WTC11 (cell line): ENCODE data around the gene GJD4. TPM values are rescaled to one million over a fixed set of nuclear protein-coding genes. Genes with fewer than 3 reads are reported as not detected.

Source experiments
- ATAC-seq: fragments of 200-7000 bp; cut with Tn5 transposase; 2 replicates; pipeline ENCODE4 v1.10.0; 2021; ENCODE audit warnings: mild to moderate bottlenecking, moderate library complexity
- CTCF ChIA-PET: fragments of 300-600 bp; sonication (Branson Sonifier 250); formaldehyde crosslinking; loops from one replicate; lab custom pipeline; 2021; ENCODE audit warnings: antibody characterized with exemption; lab: Charles Lee
- POLR2A ChIA-PET: fragments of 350-600 bp; sonication (Branson Sonifier 250); formaldehyde crosslinking; loops from one replicate; lab custom pipeline; 2021; ENCODE audit warnings: antibody characterized with exemption; lab: Charles Lee
- DNase-seq: peaks from one replicate; pipeline ENCODE4 v3.0.0; 2021; ENCODE audit warnings: low spot score
- H3K27ac Mint-ChIP-seq: 2 replicates; pipeline ENCODE4 v1.8.0; 2021; ENCODE audit warnings: mixed read lengths
- H3K27me3 Mint-ChIP-seq: 2 replicates; pipeline ENCODE4 v1.8.0; 2021; ENCODE audit warnings: low read depth, mild to moderate bottlenecking, moderate library complexity, mixed read lengths
- H3K36me3 Mint-ChIP-seq: 2 replicates; pipeline ENCODE4 v1.8.0; 2021; ENCODE audit warnings: mixed read lengths
- H3K4me1 Mint-ChIP-seq: 2 replicates; pipeline ENCODE4 v1.8.0; 2022; ENCODE audit warnings: mixed read lengths
- H3K4me3 Mint-ChIP-seq: 2 replicates; pipeline ENCODE4 v1.8.0; 2021; ENCODE audit warnings: mild to moderate bottlenecking, moderate library complexity, mixed read lengths
- H3K9me3 Mint-ChIP-seq: 2 replicates; pipeline ENCODE4 v1.8.0; 2021; ENCODE audit warnings: mixed read lengths
- AR ChIP-seq: fragments of 250-450 bp; sonication (Bioruptor Pico); IDR thresholded peaks from 2 replicates; pipeline ENCODE4 v1.9.0; 2021; ENCODE audit warnings: mild to moderate bottlenecking
- ATF3 ChIP-seq: sonication (generic); formaldehyde crosslinking; conservative IDR thresholded peaks from 2 replicates; pipeline ENCODE4 v1.8.1; 2022; ENCODE audit warnings: mild to moderate bottlenecking, missing genetic modification reagents
- ATF6 ChIP-seq: sonication (generic); formaldehyde crosslinking; IDR thresholded peaks from 2 replicates; pipeline ENCODE4 v1.8.1; 2023; ENCODE audit warnings: mild to moderate bottlenecking, missing genetic modification reagents
- CBFB ChIP-seq: sonication (generic); formaldehyde crosslinking; IDR thresholded peaks from 2 replicates; pipeline ENCODE4 v1.8.1; 2022; ENCODE audit warnings: mild to moderate bottlenecking, low read depth, missing genetic modification reagents
- CDX4 ChIP-seq: fragments of 250-450 bp; sonication (Bioruptor Pico); IDR thresholded peaks from 2 replicates; pipeline ENCODE4 v1.9.0; 2021; ENCODE audit warnings: moderate library complexity, mild to moderate bottlenecking, inconsistent platforms, borderline replicate concordance
- E2F4 ChIP-seq: sonication (generic); formaldehyde crosslinking; IDR thresholded peaks from 2 replicates; pipeline ENCODE4 v1.8.1; 2022; ENCODE audit warnings: low read depth, mild to moderate bottlenecking, moderate library complexity, missing genetic modification reagents, borderline replicate concordance
- ELF4 ChIP-seq: sonication (generic); formaldehyde crosslinking; IDR thresholded peaks from 2 replicates; pipeline ENCODE4 v1.8.1; 2022; ENCODE audit warnings: low read depth, mild to moderate bottlenecking, moderate library complexity, missing genetic modification reagents
- ESRRA ChIP-seq: sonication (generic); formaldehyde crosslinking; IDR thresholded peaks from 2 replicates; pipeline ENCODE4 v1.8.1; 2022; ENCODE audit warnings: mild to moderate bottlenecking, missing genetic modification reagents, borderline replicate concordance
- IRF2 ChIP-seq: sonication (generic); formaldehyde crosslinking; IDR thresholded peaks from 2 replicates; pipeline ENCODE4 v1.8.0; 2022; ENCODE audit warnings: low read depth, missing genetic modification reagents, borderline replicate concordance
- MXD4 ChIP-seq: fragments of 250-450 bp; sonication (Bioruptor Pico); IDR thresholded peaks from 2 replicates; pipeline ENCODE4 v1.8.0; 2021; ENCODE audit warnings: mild to moderate bottlenecking, moderate library complexity, borderline replicate concordance
- NFYB ChIP-seq: sonication (generic); formaldehyde crosslinking; conservative IDR thresholded peaks from 2 replicates; pipeline ENCODE4 v1.8.0; 2022; ENCODE audit warnings: low read depth, missing genetic modification reagents
- RELA ChIP-seq: sonication (generic); formaldehyde crosslinking; IDR thresholded peaks from 2 replicates; pipeline ENCODE4 v1.8.1; 2022; ENCODE audit warnings: missing genetic modification reagents, mild to moderate bottlenecking, borderline replicate concordance
- ZBTB21 ChIP-seq: sonication (generic); formaldehyde crosslinking; IDR thresholded peaks from 2 replicates; pipeline ENCODE4 v1.8.1; 2023; ENCODE audit warnings: mild to moderate bottlenecking, missing genetic modification reagents, borderline replicate concordance
- ZNF121 ChIP-seq: sonication (generic); formaldehyde crosslinking; IDR thresholded peaks from 2 replicates; pipeline ENCODE4 v1.8.0; 2023; ENCODE audit warnings: missing genetic modification reagents
- ZNF219 ChIP-seq: sonication (generic); formaldehyde crosslinking; IDR thresholded peaks from 2 replicates; pipeline ENCODE4 v1.8.0; 2023; ENCODE audit warnings: missing genetic modification reagents, mild to moderate bottlenecking, borderline replicate concordance
- ZNF423 ChIP-seq: fragments of 250-450 bp; sonication (Bioruptor Pico); IDR thresholded peaks from 2 replicates; pipeline ENCODE4 v2.1.2; 2022; ENCODE audit warnings: mild to moderate bottlenecking, moderate library complexity
- ZNF512 ChIP-seq: sonication (generic); formaldehyde crosslinking; IDR thresholded peaks from 2 replicates; pipeline ENCODE4 v1.8.1; 2022; ENCODE audit warnings: missing genetic modification reagents, borderline replicate concordance
- ZSCAN18 ChIP-seq: fragments of 250-450 bp; sonication (Bioruptor Pico); IDR thresholded peaks from 2 replicates; pipeline ENCODE4 v2.1.2; 2022; ENCODE audit warnings: mild to moderate bottlenecking, moderate library complexity
- total RNA-seq: library from RNA; stranded (reverse); gene quantifications from 3 replicates; pipeline ENCODE4 v1.2.3, GENCODE V29; 2021

The GJD4 gene
- total RNA-seq, 1 experiment from 2014 or later, result not detected

GRCh38 chr10:35565602-35566081 is 39.5 kb upstream of the GJD4 start:
- Mint-ChIP-seq H3K4me3 (no peak overlapping the region), H3K9me3 (no peaks in the 10 kb centered on the region), H3K36me3 (peaks cover 13% of the 10 kb centered on the region), H3K27me3 (no peaks in the 10 kb centered on the region), H3K27ac (no peak overlapping the region), H3K4me1 (peaks cover 3% of the 10 kb centered on the region; the same call in 1 of the 2 replicates)
- ChIA-PET CTCF (interaction anchor here (1.4 kb wide), 1 partner anchor 13 kb away, joined by 3 read pairs; no protein-coding TSS in a partner anchor), POLR2A (no interaction called here)
- TF ChIP-seq CDX4, result no peak
- no peak for ATAC-seq
- no peak for DNase-seq

GRCh38 chr10:35567951-35568350 is 37.2 kb upstream of the GJD4 start:
- H3K36me3 Mint-ChIP-seq, result peaks cover 13% of the 10 kb centered on the region
- no peak overlapping the region for H3K27ac Mint-ChIP-seq
- no peaks in the 10 kb centered on the region for H3K9me3 Mint-ChIP-seq
- H3K27me3 Mint-ChIP-seq, result no peaks in the 10 kb centered on the region
- no peak for TF ChIP-seq ZNF423 (CRISPR knock-in tag)
- TF ChIP-seq IRF2 (CRISPR knock-in tag), result no peak
- TF ChIP-seq E2F4, result no peak
- no peak for TF ChIP-seq ATF6 (CRISPR knock-in tag)
- no peak for TF ChIP-seq ZBTB21
- no peak for TF ChIP-seq MXD4 (CRISPR knock-in tag)
- no peak for TF ChIP-seq NFYB (CRISPR knock-in tag)
- no peak for TF ChIP-seq ESRRA
- TF ChIP-seq ELF4 (CRISPR knock-in tag), result no peak
- TF ChIP-seq ZSCAN18 (CRISPR knock-in tag), result no peak
- no peak for TF ChIP-seq CBFB (CRISPR knock-in tag)
- no peak for TF ChIP-seq RELA
- no peak for TF ChIP-seq AR
- TF ChIP-seq ATF3 (CRISPR knock-in tag), result no peak
- no peak for TF ChIP-seq ZNF121 (CRISPR knock-in tag)
- no peak for TF ChIP-seq ZNF512 (CRISPR knock-in tag)
- no peak for TF ChIP-seq ZNF219
- H3K4me3 Mint-ChIP-seq, result no peak overlapping the region
- H3K4me1 Mint-ChIP-seq, result peaks cover 3% of the 10 kb centered on the region; the same call in 1 of the 2 replicates
- ATAC-seq (no peak), DNase-seq (no peak)
- ChIA-PET POLR2A (no interaction called here), CTCF (interaction anchor here (0.9 to 1.3 kb wide), 2 partner anchors 25 to 32 kb away, joined by 3 read pairs; no protein-coding TSS in a partner anchor)
